Right atrium auricular region (tissue), 2 donors: Measurements from ENCODE around the gene FBRSL1. TPM values are rescaled to one million over a fixed set of nuclear protein-coding genes. Genes with fewer than 3 reads are reported as not detected.
"Not testable (repeated sequence)": the region's sequence is repeated elsewhere in the genome, so short reads cannot be mapped to it uniquely, and the experiment has no call there.

ENCODE experiments used
- DNase-seq: peaks from one replicate; pipeline ENCODE4 v3.0.0-alpha.2; 2019; ENCODE audit warnings: low spot score
- H3K27ac ChIP-seq, 2 donors: fragments of 200-600 bp; sonication (generic); 1 replicate in 1 of 2; 2 replicates in 1 of 2; pipeline ENCODE4 v1.5.1; 2016 to 2019
- H3K27me3 ChIP-seq, 2 donors: fragments of 200-600 bp; sonication (generic); one replicate each; pipeline versions ENCODE4 v1.5.1 to v1.6.0; 2017 to 2019
- H3K36me3 ChIP-seq: fragments of 200-600 bp; sonication (generic); one replicate; pipeline ENCODE4 v1.5.1; 2016
- H3K4me1 ChIP-seq, 2 donors: fragments of 200-600 bp; sonication (generic); one replicate each; pipeline versions ENCODE4 v1.5.1 to v1.6.0; 2017 to 2019
- H3K4me3 ChIP-seq, 2 donors: fragments of 200-600 bp; sonication (generic); 1 replicate in 1 of 2; 2 replicates in 1 of 2; pipeline ENCODE4 v1.5.1; 2017 to 2019; ENCODE audit warnings: mild to moderate bottlenecking in 1 of 2, moderate library complexity in 1 of 2
- H3K9me3 ChIP-seq, 2 donors: fragments of 200-600 bp; sonication (generic); one replicate each; pipeline ENCODE4 v1.5.1; 2019
- total RNA-seq, 2 donors: library from RNA; depleted of rRNA; stranded (reverse); fragments of >200 nt; gene quantifications; one replicate each; pipeline ENCODE4 v1.1.0, GENCODE V29; 2016
- TF ChIP-seq, protein P1 (sequence below), 2 donors: fragments of 200-600 bp; sonication (generic); IDR thresholded peaks; one replicate each; pipeline ENCODE4 v1.5.1; 2019; ENCODE audit warnings: antibody characterized with exemption in 2 of 2

The FBRSL1 gene
- total RNA-seq, 2 donors from 2014 or later, result 19.3 to 20.4 TPM

DNA sequence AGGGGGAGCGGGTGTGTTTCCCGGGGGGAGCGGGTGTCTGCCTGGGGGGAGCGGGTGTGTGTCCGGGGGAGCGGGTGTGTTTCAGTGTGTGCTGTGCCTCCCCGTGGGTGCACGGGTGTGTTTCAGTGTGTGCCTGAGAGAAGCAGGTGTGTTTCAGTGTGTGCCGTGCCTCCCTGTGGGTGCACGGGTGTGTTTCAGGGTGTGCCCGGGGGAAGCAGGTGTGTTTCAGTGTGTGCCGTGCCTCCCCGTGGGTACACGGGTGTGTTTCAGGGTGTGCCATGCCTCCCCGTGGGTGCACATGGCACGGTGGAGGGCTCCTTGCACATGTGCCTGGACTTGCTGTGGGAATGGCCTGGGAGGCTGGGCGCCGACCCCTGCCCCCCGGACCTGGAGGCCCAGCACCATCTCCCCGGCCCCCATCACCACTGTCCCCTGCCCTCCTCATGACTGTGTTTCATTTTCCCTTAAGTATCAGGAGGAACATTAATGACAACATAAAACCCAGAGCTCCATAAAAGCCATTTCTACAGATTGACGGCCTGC is 38.7 kb downstream of the FBRSL1 start:
- H3K4me3 ChIP-seq, result no peak overlapping the region
- DNase-seq, result no peak
- no peaks in the 10 kb centered on the region for H3K9me3 ChIP-seq
- no peak overlapping the region for H3K27ac ChIP-seq
- TF ChIP-seq, protein P1, sequence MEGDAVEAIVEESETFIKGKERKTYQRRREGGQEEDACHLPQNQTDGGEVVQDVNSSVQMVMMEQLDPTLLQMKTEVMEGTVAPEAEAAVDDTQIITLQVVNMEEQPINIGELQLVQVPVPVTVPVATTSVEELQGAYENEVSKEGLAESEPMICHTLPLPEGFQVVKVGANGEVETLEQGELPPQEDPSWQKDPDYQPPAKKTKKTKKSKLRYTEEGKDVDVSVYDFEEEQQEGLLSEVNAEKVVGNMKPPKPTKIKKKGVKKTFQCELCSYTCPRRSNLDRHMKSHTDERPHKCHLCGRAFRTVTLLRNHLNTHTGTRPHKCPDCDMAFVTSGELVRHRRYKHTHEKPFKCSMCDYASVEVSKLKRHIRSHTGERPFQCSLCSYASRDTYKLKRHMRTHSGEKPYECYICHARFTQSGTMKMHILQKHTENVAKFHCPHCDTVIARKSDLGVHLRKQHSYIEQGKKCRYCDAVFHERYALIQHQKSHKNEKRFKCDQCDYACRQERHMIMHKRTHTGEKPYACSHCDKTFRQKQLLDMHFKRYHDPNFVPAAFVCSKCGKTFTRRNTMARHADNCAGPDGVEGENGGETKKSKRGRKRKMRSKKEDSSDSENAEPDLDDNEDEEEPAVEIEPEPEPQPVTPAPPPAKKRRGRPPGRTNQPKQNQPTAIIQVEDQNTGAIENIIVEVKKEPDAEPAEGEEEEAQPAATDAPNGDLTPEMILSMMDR (IDR thresholded peaks at IDR 0.05), result no peak
- H3K27me3 ChIP-seq, result no peaks in the 10 kb centered on the region
- peaks cover 0 to 17% of the 10 kb centered on the region in 2 donors for H3K4me1 ChIP-seq
- H3K36me3 ChIP-seq, result peaks cover 7% of the 10 kb centered on the region

DNA sequence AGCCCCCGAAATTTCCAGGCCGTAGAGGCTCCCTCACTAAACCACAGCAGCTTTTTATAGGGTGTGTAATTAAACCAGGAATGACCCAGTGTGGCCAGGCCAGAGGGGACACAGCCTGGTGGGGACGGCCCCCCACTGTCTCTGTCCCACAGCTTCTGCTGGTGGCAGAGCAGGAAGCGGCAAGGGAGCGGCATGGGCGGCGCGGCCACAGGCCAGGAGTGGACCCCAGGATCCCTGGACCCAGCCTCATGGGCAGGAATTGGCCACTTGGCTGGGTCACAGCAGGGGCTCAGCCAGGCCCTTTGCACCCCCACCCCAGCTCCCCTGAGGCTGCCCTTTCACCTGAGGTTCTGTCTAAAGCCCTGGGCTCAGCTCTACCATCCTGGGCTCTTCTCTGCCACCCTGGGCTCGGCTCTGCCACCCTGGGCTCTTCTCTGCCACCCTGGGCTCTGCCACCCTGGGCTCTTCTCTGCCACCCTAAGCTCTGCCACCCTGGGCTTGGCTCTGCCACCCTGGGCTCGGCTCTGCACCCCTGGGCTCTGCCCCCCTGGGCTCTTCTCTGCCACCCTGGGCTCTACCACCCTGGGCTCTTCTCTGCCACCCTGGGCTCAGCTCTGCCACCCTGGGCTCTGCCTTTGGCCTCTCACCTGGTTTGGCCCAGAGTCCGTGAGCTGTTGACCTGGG is 39.3 kb downstream of the FBRSL1 start:
- Histone ChIP-seq H3K4me3 (no peak overlapping the region), H3K4me1 (peaks cover 0 to 10% of the 10 kb centered on the region in 2 donors), H3K27me3 (no peaks in the 10 kb centered on the region), H3K9me3 (no peaks in the 10 kb centered on the region), H3K36me3 (peaks cover 9% of the 10 kb centered on the region), H3K27ac (no peak overlapping the region)
- DNase-seq, result no peak
- TF ChIP-seq, protein P1 (IDR thresholded peaks at IDR 0.05), result no peak

- H3K9me3 ChIP-seq, result no peaks in the 10 kb centered on the region
- DNase-seq, result no peak
- TF ChIP-seq, protein P1 (IDR thresholded peaks at IDR 0.05), result no peak
- H3K36me3 ChIP-seq, result peaks cover 10% of the 10 kb centered on the region
- H3K27me3 ChIP-seq, result no peaks in the 10 kb centered on the region
- H3K27ac ChIP-seq, result no peak overlapping the region
- peaks cover 0 to 4% of the 10 kb centered on the region in 2 donors for H3K4me1 ChIP-seq
- no peak overlapping the region for H3K4me3 ChIP-seq
These were observed 40.0 kb downstream of the FBRSL1 start for GRCh38 chr12:132529906-132530305.

- TF ChIP-seq, protein P1 (IDR thresholded peaks at IDR 0.05), result no peak
- Histone ChIP-seq H3K4me1 (no peaks in the 10 kb centered on the region), H3K4me3 (no peak overlapping the region), H3K9me3 (no peaks in the 10 kb centered on the region), H3K27me3 (no peaks in the 10 kb centered on the region), H3K27ac (no peak overlapping the region), H3K36me3 (peaks cover 10% of the 10 kb centered on the region)
- DNase-seq, result no peak
These were observed 40.5 kb downstream of the FBRSL1 start for GRCh38 chr12:132530447-132530846.

DNA sequence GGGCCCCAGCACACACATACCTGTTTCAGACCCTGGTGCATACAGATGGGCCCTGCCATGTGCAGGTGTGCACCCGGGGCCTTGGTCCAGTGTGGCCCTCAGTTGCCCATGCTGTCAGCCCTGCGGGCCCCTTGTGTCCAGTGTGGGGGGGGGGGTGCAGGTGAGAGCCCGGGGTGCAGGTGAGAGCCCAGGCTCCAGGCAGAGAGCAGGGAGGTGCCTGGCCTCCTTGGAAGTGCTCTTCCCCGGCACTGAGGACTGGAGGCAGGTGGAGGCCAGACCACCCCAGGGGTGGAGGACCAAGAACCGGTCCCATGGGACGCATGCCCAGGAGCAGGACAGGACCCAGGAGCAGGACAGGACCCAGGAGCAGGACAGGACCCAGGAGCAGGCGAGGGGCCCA is 40.9 kb downstream of the FBRSL1 start:
- DNase-seq, result no peak
- Histone ChIP-seq H3K36me3 (peaks cover 10% of the 10 kb centered on the region), H3K4me1 (no peaks in the 10 kb centered on the region), H3K9me3 (no peaks in the 10 kb centered on the region), H3K27ac (no peak overlapping the region), H3K4me3 (no peak overlapping the region), H3K27me3 (no peaks in the 10 kb centered on the region)
- TF ChIP-seq, protein P1 (IDR thresholded peaks at IDR 0.05), result no peak

GRCh38 chr12:132532711-132533583 is 43.0 kb downstream of the FBRSL1 start:
- H3K36me3 ChIP-seq, result peaks cover 10% of the 10 kb centered on the region
- not testable (repeated sequence) for H3K4me3 ChIP-seq, H3K9me3 ChIP-seq, H3K27ac ChIP-seq, H3K4me1 ChIP-seq, DNase-seq, H3K27me3 ChIP-seq
